ENCODE data around the gene AP2A2. TPM values are rescaled to one million over a fixed set of nuclear protein-coding genes. Genes with fewer than 3 reads are reported as not detected.

AP2A2 gene
- total RNA-seq, 1 experiment from 2014 or later = 29.6 TPM

DNA sequence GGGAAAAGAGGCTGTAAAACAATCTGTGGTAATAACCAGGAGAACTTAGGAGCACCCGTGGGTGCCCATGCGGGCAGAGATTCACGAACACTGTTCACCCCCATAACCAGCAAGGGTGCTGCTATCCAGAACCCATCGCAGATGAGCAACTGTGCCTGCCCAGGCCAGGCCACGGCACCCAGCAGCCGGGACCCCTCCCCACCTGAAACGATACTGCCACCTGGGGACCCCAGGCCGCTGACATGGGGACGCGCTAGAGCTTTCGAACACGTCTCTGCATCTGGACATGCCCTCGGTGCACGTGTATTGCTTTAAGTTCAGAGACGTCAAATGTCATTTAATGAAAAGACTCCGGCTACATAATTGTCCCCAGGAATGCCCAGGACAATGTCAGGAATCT is 134.7 kb downstream of the AP2A2 start:
- Histone ChIP-seq H3K27me3 (ENCODE audit: low read length) (no peaks in the 10 kb centered on the region), H3F3A (ENCODE audit: low read length, unreplicated experiment) (no peaks in the 10 kb centered on the region), H3K36me3 (ENCODE audit: low read depth, low read length) (no peaks in the 10 kb centered on the region), H3K9me3 (ENCODE audit: low read length) (no peaks in the 10 kb centered on the region), H4K20me1 (ENCODE audit: low read length) (no peaks in the 10 kb centered on the region), H2AFZ (ENCODE audit: low read length) (no peak overlapping the region), H3K4me1 (ENCODE audit: insufficient read depth, low read length) (peaks cover 22% of the 10 kb centered on the region), H3K4me3 (ENCODE audit: low read length) (no peak overlapping the region), H3K27ac (ENCODE audit: low read length) (peak overlapping the region; percentile 100), H3K79me2 (ENCODE audit: low read length) (no peaks in the 10 kb centered on the region), H3K9me2 (replicated peaks; ENCODE audit: low read length) (no peaks in the 10 kb centered on the region), H3K4me2 (ENCODE audit: low read length) (peak overlapping the region; percentile 51), H3K9ac (ENCODE audit: low read length) (peak overlapping the region; percentile 95)
- ChIA-PET POLR2A (ENCODE audit: unreplicated experiment) (interaction anchor here (0.5 to 0.6 kb wide), 2 partner anchors 222 to 229 kb away, joined by 3 to 4 read pairs; no protein-coding TSS in a partner anchor), CTCF (no interaction called here)
- DNase-seq (no peak), ATAC-seq (no peak)
- intact Hi-C loops (cut with micrococcal nuclease) = loop anchor here (2.0 kb wide), 1 partner anchor 92 kb away; no protein-coding TSS in a partner anchor
- TF ChIP-seq EZH2phosphoT487 (IDR thresholded peaks at IDR 0.05; ENCODE audit: borderline replicate concordance, low read length) = no peak
- no peak for TF ChIP-seq EZH2 (IDR thresholded peaks at IDR 0.05; ENCODE audit: low read length, unreplicated experiment)
- TF ChIP-seq, protein P1, sequence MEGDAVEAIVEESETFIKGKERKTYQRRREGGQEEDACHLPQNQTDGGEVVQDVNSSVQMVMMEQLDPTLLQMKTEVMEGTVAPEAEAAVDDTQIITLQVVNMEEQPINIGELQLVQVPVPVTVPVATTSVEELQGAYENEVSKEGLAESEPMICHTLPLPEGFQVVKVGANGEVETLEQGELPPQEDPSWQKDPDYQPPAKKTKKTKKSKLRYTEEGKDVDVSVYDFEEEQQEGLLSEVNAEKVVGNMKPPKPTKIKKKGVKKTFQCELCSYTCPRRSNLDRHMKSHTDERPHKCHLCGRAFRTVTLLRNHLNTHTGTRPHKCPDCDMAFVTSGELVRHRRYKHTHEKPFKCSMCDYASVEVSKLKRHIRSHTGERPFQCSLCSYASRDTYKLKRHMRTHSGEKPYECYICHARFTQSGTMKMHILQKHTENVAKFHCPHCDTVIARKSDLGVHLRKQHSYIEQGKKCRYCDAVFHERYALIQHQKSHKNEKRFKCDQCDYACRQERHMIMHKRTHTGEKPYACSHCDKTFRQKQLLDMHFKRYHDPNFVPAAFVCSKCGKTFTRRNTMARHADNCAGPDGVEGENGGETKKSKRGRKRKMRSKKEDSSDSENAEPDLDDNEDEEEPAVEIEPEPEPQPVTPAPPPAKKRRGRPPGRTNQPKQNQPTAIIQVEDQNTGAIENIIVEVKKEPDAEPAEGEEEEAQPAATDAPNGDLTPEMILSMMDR (conservative IDR thresholded peaks at IDR 0.05; ENCODE audit: low read depth, low read length) = no peak
- TSS peak; percentile 96 for BruUV-seq (replicated peaks)

DNA sequence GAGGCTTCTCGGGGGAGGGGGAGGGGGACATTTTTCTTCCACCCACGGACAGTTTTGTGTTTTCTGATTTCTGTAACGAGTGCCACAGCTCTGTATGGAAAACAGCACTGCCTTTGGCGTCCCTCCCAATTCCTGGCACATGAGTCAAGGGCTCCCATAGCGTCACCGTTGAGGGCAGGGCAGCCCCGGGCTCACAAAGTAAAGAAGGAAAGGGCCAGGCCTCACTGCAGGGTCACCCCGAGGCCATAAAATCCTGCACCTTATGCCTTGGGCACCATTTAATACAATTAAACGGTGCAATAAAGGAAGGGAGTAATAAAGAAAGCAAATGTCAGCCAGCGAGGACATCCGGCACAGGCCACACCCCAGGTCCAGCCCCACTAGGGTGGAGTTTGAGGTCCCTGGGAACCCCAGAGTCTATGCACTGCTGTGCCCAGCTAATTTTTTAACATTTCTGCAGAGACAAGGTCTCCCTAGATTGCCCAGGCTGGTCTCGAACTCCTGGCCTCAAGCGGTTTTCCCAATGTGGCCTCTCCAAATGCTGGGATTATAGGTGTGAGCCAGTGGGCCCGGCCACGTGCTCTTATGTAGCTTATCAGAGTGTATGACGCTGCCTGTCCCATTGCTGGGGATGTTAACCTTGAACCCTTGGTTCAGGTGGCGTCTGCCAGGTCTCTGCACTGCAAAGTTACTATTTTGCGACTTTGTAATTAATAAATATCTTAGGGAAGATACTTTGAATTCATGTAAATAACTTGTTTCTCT is 135.4 kb downstream of the AP2A2 start:
- Histone ChIP-seq H3K79me2 (ENCODE audit: low read length) (no peaks in the 10 kb centered on the region), H3K36me3 (ENCODE audit: low read depth, low read length) (no peaks in the 10 kb centered on the region), H3K27me3 (ENCODE audit: low read length) (no peaks in the 10 kb centered on the region), H3K9me3 (ENCODE audit: low read length) (no peaks in the 10 kb centered on the region), H3F3A (ENCODE audit: low read length, unreplicated experiment) (no peaks in the 10 kb centered on the region), H3K9ac (ENCODE audit: low read length) (peak overlapping the region; percentile 95), H3K4me2 (ENCODE audit: low read length) (peak overlapping the region; percentile 51), H3K27ac (ENCODE audit: low read length) (peak overlapping the region; percentile 100), H3K4me3 (ENCODE audit: low read length) (no peak overlapping the region), H2AFZ (ENCODE audit: low read length) (no peak overlapping the region), H4K20me1 (ENCODE audit: low read length) (no peaks in the 10 kb centered on the region), H3K4me1 (ENCODE audit: insufficient read depth, low read length) (peaks cover 19% of the 10 kb centered on the region), H3K9me2 (replicated peaks; ENCODE audit: low read length) (no peaks in the 10 kb centered on the region)
- CTCF ChIA-PET = no interaction called here
- intact Hi-C loops (cut with micrococcal nuclease) = loop anchor here (2.0 kb wide), 1 partner anchor 92 kb away; no protein-coding TSS in a partner anchor
- DNase-seq = peak; percentile 98
- TF ChIP-seq EZH2phosphoT487 (IDR thresholded peaks at IDR 0.05; ENCODE audit: borderline replicate concordance, low read length) = no peak
- POLR2A ChIA-PET (ENCODE audit: unreplicated experiment) = interaction anchor here (0.5 kb wide), 1 partner anchor 222 kb away, joined by 3 read pairs; no protein-coding TSS in a partner anchor
- peak; percentile 95 for ATAC-seq
- BruUV-seq (replicated peaks) = TSS peak; percentile 87

Other genes with a start within 250 kb of the AP2A2 start
- 31.9 and 42.8 TPM in 2 replicates for gene DEAF1, start 230.6 kb upstream of the AP2A2 start, total RNA-seq (2014; rRNA removed)
- 10.8 and 16.2 TPM in 2 replicates for gene TMEM80, start 230.1 kb upstream of the AP2A2 start, total RNA-seq (2014; rRNA removed)
- 127 and 200 TPM in 2 replicates for gene EPS8L2, start 219.6 kb upstream of the AP2A2 start, total RNA-seq (2014; rRNA removed)
- 287 and 326 TPM in 2 replicates for gene TALDO1, start 178.4 kb upstream of the AP2A2 start, total RNA-seq (2014; rRNA removed)
- 38.9 and 39.7 TPM in 2 replicates for gene GATD1, start 148.4 kb upstream of the AP2A2 start, total RNA-seq (2014; rRNA removed)
- gene CEND1, start 135.8 kb upstream of the AP2A2 start, total RNA-seq (2014; rRNA removed) = not detected in 2 replicates
- 32.7 and 42.3 TPM in 2 replicates for gene SLC25A22, start 127.6 kb upstream of the AP2A2 start, total RNA-seq (2014; rRNA removed)
- gene PIDD1, start 120.6 kb upstream of the AP2A2 start, total RNA-seq (2014; rRNA removed) = 11.7 and 14.9 TPM in 2 replicates
- gene RPLP2, start 115.9 kb upstream of the AP2A2 start, total RNA-seq (2014; rRNA removed) = 897 and 964 TPM in 2 replicates
- 40.2 and 41.4 TPM in 2 replicates for gene PNPLA2, start 107.0 kb upstream of the AP2A2 start, total RNA-seq (2014; rRNA removed)
- gene CRACR2B, start 98.0 kb upstream of the AP2A2 start, total RNA-seq (2014; rRNA removed) = 10.6 and 19.8 TPM in 2 replicates
- 469 and 490 TPM in 2 replicates for gene CD151, start 92.9 kb upstream of the AP2A2 start, total RNA-seq (2014; rRNA removed)
- gene POLR2L, start 83.3 kb upstream of the AP2A2 start, total RNA-seq (2014; rRNA removed) = 661 and 1,148 TPM in 2 replicates
- 121 and 138 TPM in 2 replicates for gene TSPAN4, start 83.0 kb upstream of the AP2A2 start, total RNA-seq (2014; rRNA removed)
- gene CHID1, start 15.1 kb upstream of the AP2A2 start, total RNA-seq (2014; rRNA removed) = 70.2 and 116 TPM in 2 replicates
- gene MUC6, start 110.8 kb downstream of the AP2A2 start, total RNA-seq (2014; rRNA removed) = 0.18 and 0.23 TPM in 2 replicates
- 0.26 and 0.40 TPM in 2 replicates for gene MUC2, start 149.0 kb downstream of the AP2A2 start, total RNA-seq (2014; rRNA removed)
- 0.11 and 0.35 TPM in 2 replicates for gene MUC5AC, start 232.1 kb downstream of the AP2A2 start, total RNA-seq (2014; rRNA removed)

Measured in PC-3 (cell line).